Measurements from ENCODE around the gene HEATR5A.
A peak's percentile ranks its signal among the peaks of the same experiment; 100 is the strongest.

The HEATR5A gene

GRCh38 chr14:31425905-31426304 is 5.6 kb upstream of the HEATR5A start:
- DNase-seq: no peak

DNA sequence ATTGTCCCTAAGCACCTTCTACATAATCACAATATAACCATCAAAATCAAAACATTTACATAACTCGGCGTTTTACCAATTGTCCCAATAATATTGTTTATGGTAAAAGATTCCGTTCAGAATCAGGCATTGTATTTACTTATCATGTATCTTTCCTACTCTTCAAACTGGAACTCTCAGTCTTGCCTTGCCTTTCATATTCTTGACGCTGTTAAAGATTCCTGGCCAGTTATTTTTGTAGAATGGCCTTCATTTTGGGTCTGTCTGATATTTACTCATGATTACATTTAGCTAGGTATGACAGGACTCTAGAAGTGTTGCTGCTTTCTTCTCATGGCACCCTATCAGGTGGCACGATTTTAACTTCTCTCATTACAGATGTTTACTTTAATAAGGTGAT is 850 bp upstream of the HEATR5A start:
- DNase-seq: no peak

DNA sequence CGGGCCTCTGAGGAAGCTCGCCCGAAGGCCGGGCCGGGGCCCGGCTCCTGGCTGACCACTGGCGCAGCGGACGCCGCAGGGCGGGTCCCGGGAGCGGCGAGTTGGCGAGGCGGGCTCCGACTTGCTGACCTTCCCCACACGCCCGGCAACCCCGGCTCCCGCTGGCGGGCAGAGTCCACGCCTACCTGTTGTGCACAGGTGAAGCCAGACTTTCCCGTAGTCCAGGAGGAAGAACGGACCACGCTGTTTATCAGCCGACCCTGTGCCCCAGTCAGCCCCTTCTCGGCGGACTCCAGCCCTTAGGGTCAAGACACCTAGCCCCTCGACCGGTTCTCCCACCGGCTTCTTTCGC is 407 bp downstream of the HEATR5A start:
- DNase-seq: peak; percentile 13

DNA sequence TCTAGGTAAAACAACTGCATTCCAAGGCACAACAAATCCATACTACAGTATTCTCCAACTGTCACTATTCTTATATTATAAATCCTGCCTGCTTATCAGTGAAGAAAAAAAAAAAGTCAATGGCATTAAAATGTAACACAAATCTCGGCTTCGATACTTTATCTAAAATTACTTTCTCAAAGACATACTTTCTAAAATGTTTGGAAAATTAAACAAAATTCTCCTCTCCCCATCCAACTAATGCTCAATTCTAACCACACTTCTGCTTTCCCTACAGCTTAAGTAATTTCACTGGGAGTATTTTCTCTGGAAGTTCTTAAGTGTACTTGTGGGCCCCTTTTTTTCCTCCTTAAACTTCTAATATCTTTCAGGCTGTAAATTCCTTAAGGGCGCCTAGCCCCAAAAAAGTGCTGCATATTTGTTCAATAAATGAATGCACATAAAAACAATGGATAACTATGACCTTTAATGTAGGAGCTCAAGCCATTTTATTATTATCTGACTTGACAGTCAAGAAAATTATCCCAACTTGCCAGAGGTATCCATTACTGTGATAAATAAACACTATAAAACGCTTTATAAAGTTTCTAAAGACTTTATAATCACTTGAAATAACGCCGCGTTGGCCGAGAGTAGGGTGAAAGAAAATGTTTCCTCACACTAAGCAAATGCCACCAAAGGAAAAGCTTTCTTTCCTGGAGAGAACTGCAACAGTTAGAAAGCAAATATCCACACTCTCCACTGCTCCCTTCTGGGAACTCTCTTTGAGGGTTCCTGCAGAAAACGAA is 977 bp downstream of the HEATR5A start:
- no peak for DNase-seq

- no peak for DNase-seq
Measured at GRCh38 chr14:31418440-31418839, 1.9 kb downstream of the HEATR5A start.

GRCh38 chr14:31414190-31414833 is 6.0 kb downstream of the HEATR5A start:
- no peak for DNase-seq

DNA sequence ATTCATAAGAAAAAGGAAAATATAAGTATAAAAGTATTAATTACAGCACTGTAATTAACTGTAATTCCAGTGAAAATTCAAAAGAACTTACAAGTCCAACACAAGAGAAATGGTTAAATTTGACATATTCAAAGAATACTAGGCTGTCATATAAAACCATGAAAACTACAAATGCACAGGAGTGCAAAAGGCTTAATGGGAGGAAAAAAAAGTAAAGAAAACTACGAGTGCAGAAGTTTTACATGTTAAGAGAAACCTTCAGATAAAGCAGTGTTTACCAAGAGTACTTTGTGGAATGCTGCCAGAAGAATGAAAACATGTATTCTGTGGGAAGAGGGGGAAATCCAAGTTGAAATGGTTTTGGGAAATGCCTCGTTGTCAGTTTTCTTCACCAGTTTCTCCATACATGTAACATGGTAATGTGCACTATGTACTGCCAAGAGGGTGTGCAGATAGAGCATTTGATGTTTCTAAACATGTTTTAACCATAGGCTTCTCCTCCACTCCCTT is 9.1 kb downstream of the HEATR5A start:
- DNase-seq: no peak

- DNase-seq: no peak
Measured at GRCh38 chr14:31410048-31410650, 10.2 kb downstream of the HEATR5A start.

GRCh38 chr14:31408421-31408820 is 11.9 kb downstream of the HEATR5A start:
- DNase-seq: no peak

- no peak for DNase-seq
Measured at GRCh38 chr14:31405599-31406232, 14.6 kb downstream of the HEATR5A start.

- DNase-seq: no peak
Measured at GRCh38 chr14:31405106-31405505, 15.2 kb downstream of the HEATR5A start.

DNA sequence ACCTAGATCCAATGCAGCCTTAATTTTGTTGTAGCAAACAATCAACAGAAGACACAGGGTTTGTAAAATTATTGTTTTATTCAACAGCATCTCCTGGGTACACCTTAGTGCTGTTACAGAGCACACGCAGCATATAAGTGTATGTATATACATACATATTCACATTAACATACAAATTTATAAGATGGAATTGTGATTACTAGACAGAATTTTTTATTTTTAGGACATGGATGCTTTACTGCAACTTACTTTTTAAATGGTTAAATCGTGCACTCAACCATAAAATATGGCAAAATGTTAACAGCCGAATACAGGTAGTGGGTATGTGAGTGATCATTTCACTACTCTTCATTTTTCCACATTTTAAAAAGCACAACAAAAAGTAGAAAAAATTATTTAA is 16.6 kb downstream of the HEATR5A start:
- no peak for DNase-seq

DNA sequence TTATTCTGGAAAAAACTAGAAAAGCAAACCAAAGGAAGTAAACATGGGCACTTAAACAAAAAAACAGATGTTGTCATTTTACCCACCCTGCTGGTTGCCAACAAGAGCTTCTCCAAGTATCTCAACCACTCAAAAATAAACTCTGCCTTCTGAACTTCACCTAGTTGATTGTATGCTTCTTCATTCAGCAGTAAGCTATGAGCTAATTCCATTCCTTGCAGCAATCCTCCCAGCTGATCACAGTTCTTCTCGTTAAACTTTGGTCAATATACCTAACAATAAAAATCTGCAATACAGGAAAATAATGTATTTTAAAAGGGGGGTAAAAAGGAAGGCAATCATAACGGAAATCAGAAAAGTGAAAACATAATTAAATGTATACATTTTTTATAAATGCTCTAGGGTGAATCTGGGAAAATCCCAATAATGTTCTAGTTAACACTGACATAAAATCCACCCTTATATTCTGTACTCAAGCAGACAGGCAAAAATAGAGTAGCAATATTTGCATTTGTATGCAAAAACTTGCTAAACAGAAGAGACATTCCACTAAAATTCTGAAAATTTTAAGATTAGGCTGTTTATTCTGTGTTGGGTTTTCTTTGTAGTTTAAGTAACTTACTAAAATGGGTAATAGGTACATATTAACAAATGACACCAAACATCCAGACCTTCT is 17.4 kb downstream of the HEATR5A start:
- DNase-seq: no peak

DNA sequence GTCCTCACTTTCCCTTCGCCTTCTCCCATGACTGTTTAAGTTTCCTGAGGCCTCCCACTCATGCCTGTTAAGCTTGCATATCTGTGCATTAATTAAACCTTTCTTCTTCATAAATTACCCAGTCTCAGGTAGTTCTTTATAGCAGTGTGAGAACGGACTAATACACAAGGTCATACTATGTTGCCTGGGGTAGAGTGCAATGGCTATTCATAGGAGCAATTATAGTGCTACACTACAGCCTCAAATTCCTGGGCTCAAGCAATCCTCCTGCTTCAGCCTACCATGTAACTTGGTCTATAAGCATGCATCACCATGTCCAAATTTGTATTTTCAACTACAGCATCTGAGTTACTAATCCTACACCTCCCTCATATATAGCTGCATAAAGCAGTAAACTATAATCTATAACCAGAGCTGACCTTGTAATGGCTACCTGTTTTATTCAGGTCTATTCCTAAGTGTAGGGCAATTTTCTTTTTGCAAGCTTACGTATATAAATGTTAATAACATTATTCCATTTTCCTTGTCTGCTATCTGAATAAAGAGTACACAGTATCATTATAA is 18.9 kb downstream of the HEATR5A start:
- DNase-seq: no peak

- DNase-seq: no peak
Measured at GRCh38 chr14:31400031-31400638, 20.2 kb downstream of the HEATR5A start.

DNA sequence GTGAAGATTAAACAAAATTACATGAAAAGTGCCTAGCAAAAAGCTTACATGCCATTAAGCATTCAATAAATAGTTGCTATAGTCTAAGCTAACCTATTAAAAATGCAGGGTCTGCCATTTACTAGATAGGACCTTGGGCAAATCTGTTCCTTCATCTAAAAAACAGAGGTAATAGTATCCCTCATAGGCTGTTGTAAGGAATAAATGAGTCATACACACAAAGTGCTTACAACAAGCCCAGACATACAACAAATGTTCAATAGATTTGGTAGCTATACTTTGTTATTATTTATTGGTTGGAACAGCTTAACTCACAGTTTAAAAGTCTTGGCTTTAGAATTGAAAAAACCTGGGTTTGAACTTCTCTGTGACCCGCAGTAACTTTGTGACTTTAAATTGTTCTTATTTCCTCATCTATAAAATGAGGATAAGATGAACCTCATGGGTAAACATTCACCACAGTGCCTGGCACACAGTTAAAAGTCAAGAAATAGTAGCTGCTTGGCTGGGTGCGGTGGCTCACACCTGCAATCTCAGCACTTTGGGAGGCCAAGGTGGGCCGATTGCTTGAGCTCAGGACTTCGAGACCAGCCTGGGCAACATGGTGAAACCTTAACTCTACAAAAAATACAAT is 24.7 kb downstream of the HEATR5A start:
- DNase-seq: no peak

- no peak for DNase-seq
Measured at GRCh38 chr14:31395119-31395518, 25.2 kb downstream of the HEATR5A start.

DNA sequence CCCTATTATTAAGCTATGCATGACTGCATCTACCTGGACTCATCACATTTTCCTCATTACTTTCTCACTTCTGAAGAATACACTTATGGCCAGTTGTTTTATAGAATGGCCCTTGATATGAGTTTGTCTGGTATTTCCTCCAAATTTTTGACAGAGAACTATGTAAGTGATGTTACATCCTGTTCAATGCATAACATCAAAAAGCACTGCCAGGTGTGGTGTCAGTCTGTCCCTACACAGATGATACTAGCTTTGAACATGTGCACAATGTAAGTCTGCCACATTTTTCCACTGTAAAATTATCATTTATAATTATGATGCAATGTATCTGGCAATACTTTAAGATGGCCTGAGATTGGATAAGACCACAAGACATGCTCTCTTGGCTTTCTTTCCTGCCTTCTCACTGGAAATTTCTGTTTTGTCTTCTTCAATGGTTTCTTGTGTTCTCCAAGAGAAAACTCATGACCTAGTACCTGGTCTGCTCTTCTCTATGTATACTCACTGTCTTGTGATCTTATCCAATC is 28.3 kb downstream of the HEATR5A start:
- no peak for DNase-seq

DNA sequence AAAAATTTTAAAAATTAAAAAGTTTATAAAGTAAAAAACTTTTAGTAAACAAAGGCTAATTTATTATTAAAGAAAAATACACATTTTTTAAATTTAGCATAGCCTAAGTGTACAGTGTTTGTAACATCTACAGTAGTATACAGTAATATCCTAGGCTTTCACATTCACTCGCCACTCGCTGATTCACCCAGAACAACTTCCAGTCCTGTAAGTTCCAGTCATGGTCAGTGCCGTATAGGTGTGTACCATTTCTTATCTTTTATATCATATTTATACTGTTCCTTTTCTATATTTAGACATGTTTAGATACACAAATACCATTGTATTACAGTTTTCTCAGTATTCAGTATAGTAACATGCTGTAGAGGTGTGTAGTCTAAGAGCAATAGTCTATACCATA is 28.9 kb downstream of the HEATR5A start:
- DNase-seq: no peak

DNA sequence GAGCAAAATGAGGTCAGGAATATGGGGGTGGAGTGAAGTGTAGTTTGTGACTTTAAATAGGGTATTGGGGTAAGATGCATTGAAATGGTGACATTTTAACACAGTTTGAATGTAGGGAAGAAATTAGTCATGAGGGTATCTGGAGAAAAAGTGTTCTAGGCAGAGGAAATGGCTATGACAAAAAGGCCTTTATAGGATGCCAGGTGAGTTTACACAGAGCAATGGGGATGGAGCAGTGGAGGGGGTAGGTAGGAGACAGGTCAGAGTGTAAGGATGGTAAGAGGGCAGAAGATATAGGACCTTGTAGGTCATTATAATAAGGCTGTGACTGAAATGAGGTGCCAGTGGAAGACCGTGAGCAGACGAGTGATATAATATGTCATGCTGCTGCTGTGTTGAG is 30.4 kb downstream of the HEATR5A start:
- no peak for DNase-seq

DNA sequence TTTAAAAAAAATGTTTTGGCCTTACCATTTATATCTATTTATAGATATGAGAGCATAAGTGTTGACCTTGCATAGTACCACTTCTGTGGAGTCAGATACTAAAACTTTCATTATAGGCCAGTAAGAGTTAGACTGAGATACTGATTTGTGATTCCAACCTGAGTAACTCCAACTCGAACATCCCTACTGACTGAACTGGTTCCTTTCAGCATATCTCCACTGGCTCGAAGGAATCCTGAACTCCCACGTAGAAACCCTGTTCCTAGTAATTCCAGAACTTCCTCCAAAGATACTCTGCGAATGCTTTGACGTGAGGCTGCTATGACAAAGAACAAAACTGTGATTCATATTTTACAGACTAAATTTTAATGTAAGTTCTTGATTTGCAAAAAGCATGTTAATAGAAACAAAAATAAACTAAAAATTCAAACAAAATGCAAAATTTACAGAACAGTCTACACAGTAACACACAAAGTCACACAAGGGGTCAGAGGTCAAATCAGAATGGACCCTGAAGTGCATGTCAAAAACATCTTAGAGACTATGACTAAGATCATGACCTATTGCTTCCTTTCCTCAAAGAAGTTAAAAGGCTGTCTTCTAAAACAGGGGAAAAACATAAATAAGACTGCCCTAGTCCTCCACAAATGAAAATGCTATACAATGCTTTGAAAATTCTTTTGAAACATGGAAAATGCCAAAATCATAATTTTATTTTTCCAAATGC is 31.5 kb downstream of the HEATR5A start:
- no peak for DNase-seq

Measured in T-helper 9 cell (primary cell).